Esophagus mucosa (tissue), 1 donor: Measurements from ENCODE around the gene EML1. TPM values are rescaled to one million over a fixed set of nuclear protein-coding genes. Genes with fewer than 3 reads are reported as not detected.

ENCODE experiments used
- ATAC-seq: fragments of 200-7000 bp; cut with Tn5 transposase; one replicate; pipeline ENCODE4 v1.9.1; 2020
- total RNA-seq: library from RNA; stranded (reverse); gene quantifications from one replicate; pipeline ENCODE4 v1.2.4, GENCODE V29; 2023
- donor health status: DM: yes; HTN: yes; CAD: no.

The EML1 gene
- total RNA-seq, 1 donor from 2014 or later, result 6.0 TPM

GRCh38 chr14:99908653-99909250, 115.5 kb downstream of the EML1 start:
- no peak for ATAC-seq

- no peak for ATAC-seq
Measured at GRCh38 chr14:99909513-99910064, 116.4 kb downstream of the EML1 start.

- ATAC-seq, result peak; percentile 67
Measured at GRCh38 chr14:99910337-99911309, 117.4 kb downstream of the EML1 start.

- peak; percentile 70 for ATAC-seq
Measured at GRCh38 chr14:99915305-99916090, 122.3 kb downstream of the EML1 start.

GRCh38 chr14:99916091-99916383, 122.8 kb downstream of the EML1 start:
- peak; percentile 20 for ATAC-seq

- ATAC-seq, result no peak
Measured at GRCh38 chr14:99918781-99919180, 125.6 kb downstream of the EML1 start.

GRCh38 chr14:99921425-99921824, 128.2 kb downstream of the EML1 start:
- no peak for ATAC-seq

- ATAC-seq, result no peak
Measured at GRCh38 chr14:99924379-99924778, 131.2 kb downstream of the EML1 start.

GRCh38 chr14:99925471-99925870, 132.3 kb downstream of the EML1 start:
- no peak for ATAC-seq

GRCh38 chr14:99928963-99929362, 135.8 kb downstream of the EML1 start:
- no peak for ATAC-seq

GRCh38 chr14:99929601-99930000, 136.4 kb downstream of the EML1 start:
- ATAC-seq, result no peak

GRCh38 chr14:99930420-99931274, 137.4 kb downstream of the EML1 start:
- ATAC-seq, result peak; percentile 64

- ATAC-seq, result no peak
Measured at GRCh38 chr14:99931308-99931707, 138.1 kb downstream of the EML1 start.

GRCh38 chr14:99936056-99936455, 142.8 kb downstream of the EML1 start:
- no peak for ATAC-seq

- no peak for ATAC-seq
Measured at GRCh38 chr14:99936738-99937474, 143.7 kb downstream of the EML1 start.

- peak; percentile 93 for ATAC-seq
Measured at GRCh38 chr14:99937475-99938244, 144.4 kb downstream of the EML1 start.

- ATAC-seq, result no peak
Measured at GRCh38 chr14:99938376-99938775, 145.2 kb downstream of the EML1 start.

GRCh38 chr14:99938896-99939295, 145.7 kb downstream of the EML1 start:
- no peak for ATAC-seq

GRCh38 chr14:99939421-99939820, 146.2 kb downstream of the EML1 start:
- no peak for ATAC-seq

GRCh38 chr14:99940064-99940463, 146.9 kb downstream of the EML1 start:
- no peak for ATAC-seq
